GM21360 (cell line): ENCODE data around the gene MPI.

ENCODE experiments used
- ATAC-seq: cut with Tn5 transposase; IDR thresholded peaks from one replicate; pipeline ENCODE4 v1.9.1; 2021; ENCODE audit warnings: mild to moderate bottlenecking, moderate library complexity; ENCODE audit not compliant: unreplicated experiment

The MPI gene

GRCh38 chr15:74889883-74890664, at the start of gene MPI:
MPI (plus strand) TSS chr15:74890042; CDS start chr15:74890074, 32 bp downstream.
- peak; percentile 77 for ATAC-seq

GRCh38 chr15:74840851-74841775, 48.7 kb upstream of the MPI start:
- no peak for ATAC-seq

GRCh38 chr15:74841891-74842373, 47.9 kb upstream of the MPI start:
- ATAC-seq, result no peak

GRCh38 chr15:74842581-74843444, 47.0 kb upstream of the MPI start, which contains the start of gene ULK3:
ULK3 (minus strand) TSS chr15:74843156; CDS start chr15:74843105, 51 bp downstream.
- ATAC-seq, result peak; percentile 87

- ATAC-seq, result no peak
Observed at GRCh38 chr15:74843445-74843828, 46.4 kb upstream of the MPI start.

- ATAC-seq, result no peak
Observed at GRCh38 chr15:74843891-74844299, 45.9 kb upstream of the MPI start.

GRCh38 chr15:74844319-74845207, 45.3 kb upstream of the MPI start:
- ATAC-seq, result no peak

- ATAC-seq, result no peak
Observed at GRCh38 chr15:74845208-74845568, 44.7 kb upstream of the MPI start.

- ATAC-seq, result no peak
Observed at GRCh38 chr15:74845581-74845980, 44.3 kb upstream of the MPI start.

- no peak for ATAC-seq
Observed at GRCh38 chr15:74847432-74847831, 42.4 kb upstream of the MPI start.

GRCh38 chr15:74850393-74850792, 39.4 kb upstream of the MPI start:
- no peak for ATAC-seq

- no peak for ATAC-seq
Observed at GRCh38 chr15:74851960-74852359, 37.9 kb upstream of the MPI start.

- no peak for ATAC-seq
Observed at GRCh38 chr15:74854453-74855022, 35.3 kb upstream of the MPI start.

GRCh38 chr15:74855857-74856256, 34.0 kb upstream of the MPI start:
- no peak for ATAC-seq

- no peak for ATAC-seq
Observed at GRCh38 chr15:74856537-74856936, 33.3 kb upstream of the MPI start.

GRCh38 chr15:74857082-74857655, 32.7 kb upstream of the MPI start:
- no peak for ATAC-seq

- no peak for ATAC-seq
Observed at GRCh38 chr15:74857671-74858368, 32.0 kb upstream of the MPI start.

- no peak for ATAC-seq
Observed at GRCh38 chr15:74858369-74858740, 31.5 kb upstream of the MPI start.
